H9 (cell line): ENCODE measurements around the gene EPC1. TPM values are rescaled to one million over a fixed set of nuclear protein-coding genes. Genes with fewer than 3 reads are reported as not detected.

Experiments used
- DNase-seq: peaks from one replicate; pipeline ENCODE4 v3.0.0-alpha.2; 2017
- H2AFZ ChIP-seq: one replicate; pipeline ENCODE4 v1.6.1; 2013; ENCODE audit warnings: mild to moderate bottlenecking, low read length, control low read depth, moderate library complexity
- H2AK5ac ChIP-seq: 2 replicates; pipeline ENCODE4 v1.6.1; 2013; ENCODE audit warnings: low read length, control low read depth, mixed read lengths; ENCODE audit not compliant: insufficient read length
- H2BK120ac ChIP-seq: one replicate; pipeline ENCODE4 v1.6.1; 2013; ENCODE audit warnings: low read depth, mild to moderate bottlenecking, low read length, control low read depth, inconsistent platforms; ENCODE audit not compliant: poor library complexity, severe bottlenecking
- H2BK12ac ChIP-seq: 2 replicates; pipeline ENCODE4 v1.6.1; 2013; ENCODE audit warnings: low read length, control low read depth, mixed read lengths, low read depth; ENCODE audit not compliant: insufficient read length
- H2BK15ac ChIP-seq: 2 replicates; pipeline ENCODE4 v1.6.1; 2013; ENCODE audit warnings: low read depth, low read length, control low read depth
- H2BK20ac ChIP-seq: one replicate; pipeline ENCODE4 v1.6.1; 2013; ENCODE audit warnings: low read depth, mild to moderate bottlenecking, low read length, control low read depth, inconsistent platforms; ENCODE audit not compliant: poor library complexity, severe bottlenecking
- H2BK5ac ChIP-seq: 2 replicates; pipeline ENCODE4 v1.6.1; 2013; ENCODE audit warnings: low read length, control low read depth, mixed read lengths; ENCODE audit not compliant: insufficient read length
- H3K14ac ChIP-seq: 2 replicates; pipeline ENCODE4 v1.6.1; 2013; ENCODE audit warnings: low read length, control low read depth; ENCODE audit not compliant: insufficient read depth
- H3K18ac ChIP-seq: 2 replicates; pipeline ENCODE4 v1.6.1; 2013; ENCODE audit warnings: low read depth, mild to moderate bottlenecking, mixed read lengths, low read length, control low read depth; ENCODE audit not compliant: insufficient read length
- H3K23ac ChIP-seq: 2 replicates; pipeline ENCODE4 v1.6.1; 2013; ENCODE audit warnings: low read length, control low read depth, mixed read lengths, low read depth; ENCODE audit not compliant: insufficient read length
- H3K23me2 ChIP-seq: 2 replicates; pipeline ENCODE4 v1.6.1; 2013; ENCODE audit warnings: low read depth, mild to moderate bottlenecking, mixed read lengths, low read length, control low read depth; ENCODE audit not compliant: insufficient read length, poor library complexity, severe bottlenecking
- H3K27ac ChIP-seq: 2 replicates; pipeline ENCODE4 v1.5.1; 2013; ENCODE audit warnings: low read length, control low read depth, mixed read lengths, low read depth; ENCODE audit not compliant: insufficient read length
- H3K27me3 ChIP-seq: 2 replicates; pipeline ENCODE4 v1.6.1; 2013; ENCODE audit warnings: low read length, control low read depth, inconsistent platforms; ENCODE audit not compliant: insufficient read depth
- H3K4ac ChIP-seq: 2 replicates; pipeline ENCODE4 v1.6.1; 2013; ENCODE audit warnings: low read depth, mild to moderate bottlenecking, control low read depth, inconsistent platforms, low read length, moderate library complexity
- H3K4me1 ChIP-seq: 2 replicates; pipeline ENCODE4 v1.6.1; 2013; ENCODE audit warnings: low read length, control low read depth, inconsistent platforms; ENCODE audit not compliant: insufficient read depth
- H3K4me2 ChIP-seq: 2 replicates; pipeline ENCODE4 v1.6.1; 2013; ENCODE audit warnings: low read length, control low read depth, mixed read lengths; ENCODE audit not compliant: insufficient read length, insufficient read depth
- H3K56ac ChIP-seq: 2 replicates; pipeline ENCODE4 v1.6.1; 2013; ENCODE audit warnings: low read depth, mild to moderate bottlenecking, mixed read lengths, low read length, control low read depth; ENCODE audit not compliant: insufficient read length
- H3K79me1 ChIP-seq: 2 replicates; pipeline ENCODE4 v1.6.1; 2013; ENCODE audit warnings: low read depth, mild to moderate bottlenecking, moderate library complexity, low read length, control low read depth, inconsistent platforms; ENCODE audit not compliant: insufficient read depth, poor library complexity, severe bottlenecking
- H3K79me2 ChIP-seq: 2 replicates; pipeline ENCODE4 v1.6.1; 2013; ENCODE audit warnings: low read length, control low read depth, inconsistent platforms; ENCODE audit not compliant: insufficient read depth
- H3K9ac ChIP-seq: 2 replicates; pipeline ENCODE4 v1.6.1; 2013; ENCODE audit warnings: low read length, control low read depth, mixed read lengths; ENCODE audit not compliant: insufficient read length; ENCODE audit errors: extremely low read depth
- H3K9me3 ChIP-seq: one replicate; pipeline ENCODE4 v1.6.1; 2013; ENCODE audit warnings: low read depth, low read length, inconsistent platforms; ENCODE audit not compliant: control insufficient read depth
- H3T11ph ChIP-seq: one replicate; pipeline ENCODE4 v1.6.1; 2013; ENCODE audit warnings: mild to moderate bottlenecking, low read length, control low read depth, inconsistent platforms
- H4K20me1 ChIP-seq: one replicate; pipeline ENCODE4 v1.6.1; 2013; ENCODE audit not compliant: control insufficient read depth, insufficient read length, insufficient read depth
- H4K5ac ChIP-seq: 2 replicates; pipeline ENCODE4 v1.6.1; 2013; ENCODE audit warnings: low read depth, mild to moderate bottlenecking, mixed read lengths, low read length, control low read depth; ENCODE audit not compliant: insufficient read length
- H4K8ac ChIP-seq: replicated peaks from 2 replicates; pipeline ENCODE4 v1.6.1; 2013; ENCODE audit warnings: low read length, control low read depth, mixed read lengths, low read depth; ENCODE audit not compliant: insufficient read length
- H4K91ac ChIP-seq: 2 replicates; pipeline ENCODE4 v1.6.1; 2013; ENCODE audit warnings: low read depth, mild to moderate bottlenecking, moderate library complexity, mixed read lengths, low read length, control low read depth; ENCODE audit not compliant: insufficient read length
- H3K27ac Mint-ChIP-seq, 3 experiments: 2 replicates in 2 of 3; 3 replicates in 1 of 3; pipeline ENCODE4 v1.8.0; 2020 to 2021; ENCODE audit warnings: mixed read lengths in 3 of 3, mild to moderate bottlenecking in 1 of 3, moderate library complexity in 1 of 3
- H3K27me3 Mint-ChIP-seq: 2 replicates; pipeline ENCODE4 v1.8.0; 2021; ENCODE audit warnings: low read depth, mild to moderate bottlenecking, moderate library complexity, mixed read lengths
- H3K36me3 Mint-ChIP-seq, 3 experiments: 2 replicates in 2 of 3; 3 replicates in 1 of 3; pipeline ENCODE4 v1.8.0; 2020 to 2021; ENCODE audit warnings: low read depth in 3 of 3, mixed read lengths in 3 of 3; ENCODE audit not compliant: insufficient read depth in 1 of 3
- H3K4me1 Mint-ChIP-seq, 2 experiments: 2 replicates each; pipeline ENCODE4 v1.8.0; 2020; ENCODE audit warnings: mixed read lengths in 2 of 2
- H3K4me3 Mint-ChIP-seq, 2 experiments: 2 replicates in 1 of 2; 3 replicates in 1 of 2; pipeline ENCODE4 v1.8.0; 2020 to 2021; ENCODE audit warnings: mild to moderate bottlenecking in 2 of 2, mixed read lengths in 2 of 2, moderate library complexity in 1 of 2
- H3K9me3 Mint-ChIP-seq, 2 experiments: 2 replicates in 1 of 2; 3 replicates in 1 of 2; pipeline ENCODE4 v1.8.0; 2020; ENCODE audit warnings: mild to moderate bottlenecking in 2 of 2, mixed read lengths in 2 of 2, moderate library complexity in 1 of 2
- CTCF ChIP-seq: fragments of 200-600 bp; sonication (generic); conservative IDR thresholded peaks from 3 replicates; pipeline ENCODE4 v1.8.0; 2021; ENCODE audit warnings: antibody characterized with exemption, mild to moderate bottlenecking
- total RNA-seq: library from RNA; stranded (reverse); gene quantifications from 2 replicates; pipeline ENCODE4 v1.2.1, GENCODE V29; 2021

Gene EPC1
- total RNA-seq, 1 experiment from 2014 or later: 32.5 TPM

- no peak overlapping the region for H2BK20ac ChIP-seq
- H2BK120ac ChIP-seq: no peak overlapping the region
- peaks cover 2% of the 10 kb centered on the region; the same call in 1 of the 2 replicates for H3K27me3 Mint-ChIP-seq
- TF ChIP-seq CTCF: no peak
- H4K20me1 ChIP-seq: no peaks in the 10 kb centered on the region
- no peak overlapping the region for H3K4ac ChIP-seq
- no peak overlapping the region for H4K8ac ChIP-seq
- H3K23ac ChIP-seq: no peak overlapping the region
- H3K4me3 Mint-ChIP-seq: no peak overlapping the region
- no peak for DNase-seq
- no peaks in the 10 kb centered on the region for H3K79me1 ChIP-seq
- no peak overlapping the region for H4K5ac ChIP-seq
- H2BK15ac ChIP-seq: no peak overlapping the region
- no peak overlapping the region for H3K9ac ChIP-seq
- H2BK12ac ChIP-seq: no peak overlapping the region
- no peaks in the 10 kb centered on the region for H3K4me1 Mint-ChIP-seq
- H3K18ac ChIP-seq: no peak overlapping the region
- H3K23me2 ChIP-seq: no peaks in the 10 kb centered on the region
- no peak overlapping the region for H2AK5ac ChIP-seq
- no peaks in the 10 kb centered on the region for H3K79me2 ChIP-seq
- H2AFZ ChIP-seq: no peak overlapping the region
- no peak overlapping the region for H3K27ac ChIP-seq
- H3K27ac Mint-ChIP-seq: no peak overlapping the region; a peak in 1 of 7 replicates
- no peak overlapping the region for H2BK5ac ChIP-seq
- H3T11ph ChIP-seq: no peak overlapping the region
- no peaks in the 10 kb centered on the region for H3K36me3 Mint-ChIP-seq
- H3K9me3 ChIP-seq: no peaks in the 10 kb centered on the region
- H3K14ac ChIP-seq: no peak overlapping the region
- no peak overlapping the region for H3K56ac ChIP-seq
- no peaks in the 10 kb centered on the region for H3K9me3 Mint-ChIP-seq
- H4K91ac ChIP-seq: no peak overlapping the region
- no peaks in the 10 kb centered on the region for H3K27me3 ChIP-seq
- H3K4me1 ChIP-seq: no peaks in the 10 kb centered on the region
- no peak overlapping the region for H3K4me2 ChIP-seq
Measured at GRCh38 chr10:32241946-32242345, 105.0 kb downstream of the EPC1 start.
